Ectodermal cell (in vitro differentiated cells): Measurements from ENCODE around the gene AEBP2.

Source experiments
- H3K27ac ChIP-seq: 2 replicates; pipeline ENCODE4 v1.7.0; 2013; ENCODE audit warnings: mild to moderate bottlenecking, low read depth, low read length; ENCODE audit not compliant: insufficient read depth, poor library complexity, severe bottlenecking
- H3K27me3 ChIP-seq: 2 replicates; pipeline ENCODE4 v1.7.0; 2013; ENCODE audit warnings: mild to moderate bottlenecking, low read length; ENCODE audit not compliant: insufficient read depth, control insufficient read depth, poor library complexity, severe bottlenecking
- H3K36me3 ChIP-seq: one replicate; pipeline ENCODE4 v1.7.0; 2013; ENCODE audit warnings: low read length; ENCODE audit not compliant: control insufficient read depth, insufficient read depth
- H3K4me1 ChIP-seq: one replicate; pipeline ENCODE4 v1.7.0; 2013; ENCODE audit warnings: low read length; ENCODE audit not compliant: control insufficient read depth, insufficient read depth
- H3K4me3 ChIP-seq: 2 replicates; pipeline ENCODE4 v1.7.0; 2013; ENCODE audit warnings: low read depth, low read length, control low read depth; ENCODE audit not compliant: insufficient read depth
- H3K9me3 ChIP-seq: 2 replicates; pipeline ENCODE4 v1.7.0; 2013; ENCODE audit warnings: mild to moderate bottlenecking, low read length, moderate library complexity; ENCODE audit not compliant: control insufficient read depth
- WGBS, 2 experiments: methylation state at CpG; one replicate each; pipeline ENCODE4 v1.1.7; 2013; ENCODE audit warnings: missing lambda C conversion rate in 2 of 2; 5-methylcytosine and 5-hydroxymethylcytosine counted together

AEBP2 gene

GRCh38 chr12:19496219-19496878 lies 57.1 kb downstream of the AEBP2 start:
- no peaks in the 10 kb centered on the region for H3K4me1 ChIP-seq
- no peaks in the 10 kb centered on the region for H3K9me3 ChIP-seq
- no peak overlapping the region for H3K4me3 ChIP-seq
- 67 to 71% methylated on average over 5 of the region's 5 CpGs for WGBS, 2 experiments
- H3K36me3 ChIP-seq: peaks cover 8% of the 10 kb centered on the region
- H3K27ac ChIP-seq: no peak overlapping the region
- no peaks in the 10 kb centered on the region for H3K27me3 ChIP-seq

- Histone ChIP-seq H3K4me3 (no peak overlapping the region), H3K9me3 (no peaks in the 10 kb centered on the region), H3K27ac (no peak overlapping the region), H3K36me3 (peaks cover 12% of the 10 kb centered on the region), H3K27me3 (no peaks in the 10 kb centered on the region), H3K4me1 (no peaks in the 10 kb centered on the region)
- 92 to 100% methylated on average over 1 to 2 of the region's 2 CpGs for WGBS, 2 experiments
Observed at GRCh38 chr12:19498099-19498498, 58.8 kb downstream of the AEBP2 start.

GRCh38 chr12:19499030-19499429 lies 59.7 kb downstream of the AEBP2 start:
- WGBS, 2 experiments: 96 to 98% methylated on average over 2 to 4 of the region's 4 CpGs
- H3K4me1 ChIP-seq: no peaks in the 10 kb centered on the region
- no peak overlapping the region for H3K27ac ChIP-seq
- no peaks in the 10 kb centered on the region for H3K9me3 ChIP-seq
- H3K4me3 ChIP-seq: no peak overlapping the region
- H3K36me3 ChIP-seq: peaks cover 9% of the 10 kb centered on the region
- no peaks in the 10 kb centered on the region for H3K27me3 ChIP-seq

DNA sequence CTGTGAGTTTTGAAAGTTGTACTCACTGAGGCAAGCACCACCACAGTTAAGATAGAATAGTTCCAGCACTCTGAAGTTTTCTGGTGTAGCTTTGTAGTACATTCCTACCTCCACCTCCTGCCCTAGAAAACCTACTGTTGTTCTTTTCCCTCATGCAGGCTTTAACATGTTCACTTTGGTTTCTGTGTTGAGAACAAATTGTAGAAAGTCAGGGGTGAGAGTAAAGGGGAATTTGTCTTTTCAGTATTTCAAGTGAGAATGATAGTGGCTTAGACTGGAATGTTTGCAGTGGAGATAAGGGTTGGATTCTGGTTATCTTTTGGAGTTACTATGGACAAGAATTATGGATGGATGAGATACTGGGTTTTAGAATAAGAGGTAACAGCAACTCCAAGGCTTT lies 67.2 kb downstream of the AEBP2 start:
- Histone ChIP-seq H3K4me1 (no peaks in the 10 kb centered on the region), H3K4me3 (no peak overlapping the region), H3K36me3 (peaks cover 4% of the 10 kb centered on the region), H3K9me3 (no peaks in the 10 kb centered on the region), H3K27me3 (no peaks in the 10 kb centered on the region), H3K27ac (no peak overlapping the region)

- no peaks in the 10 kb centered on the region for H3K27me3 ChIP-seq
- H3K4me3 ChIP-seq: no peak overlapping the region
- no peaks in the 10 kb centered on the region for H3K9me3 ChIP-seq
- WGBS, 2 experiments: 92 to 100% methylated on average over 1 of the region's 1 CpG
- H3K36me3 ChIP-seq: peaks cover 4% of the 10 kb centered on the region
- H3K27ac ChIP-seq: no peak overlapping the region
- no peaks in the 10 kb centered on the region for H3K4me1 ChIP-seq
Observed at GRCh38 chr12:19507823-19508222, 68.5 kb downstream of the AEBP2 start.

DNA sequence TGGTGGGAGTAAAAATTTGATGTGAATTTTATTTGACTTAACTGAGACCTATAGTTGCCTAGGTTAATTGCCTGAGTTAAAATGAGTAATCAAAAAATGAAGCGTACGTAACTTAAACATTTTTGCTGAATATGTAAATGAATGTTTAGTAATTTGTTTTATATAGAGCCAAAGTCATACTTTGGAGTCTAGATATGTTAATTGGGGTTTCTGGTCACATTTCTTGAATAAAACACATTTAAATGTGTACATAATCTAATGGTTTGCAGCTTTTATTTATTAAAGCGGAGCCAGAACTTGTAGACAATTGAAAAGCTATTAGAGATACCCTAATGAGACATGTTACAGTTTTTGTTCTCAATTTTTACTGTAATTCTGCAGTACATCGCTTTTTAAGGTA lies 71.2 kb downstream of the AEBP2 start:
- Histone ChIP-seq H3K27ac (no peak overlapping the region), H3K36me3 (peaks cover 4% of the 10 kb centered on the region), H3K27me3 (no peaks in the 10 kb centered on the region), H3K4me3 (no peak overlapping the region), H3K9me3 (no peaks in the 10 kb centered on the region), H3K4me1 (no peaks in the 10 kb centered on the region)
- WGBS, 2 experiments: 98 to 99% methylated on average over 4 of the region's 4 CpGs

- Histone ChIP-seq H3K27me3 (no peaks in the 10 kb centered on the region), H3K36me3 (peaks cover 4% of the 10 kb centered on the region), H3K4me3 (no peak overlapping the region), H3K27ac (no peak overlapping the region), H3K4me1 (no peaks in the 10 kb centered on the region), H3K9me3 (no peaks in the 10 kb centered on the region)
- WGBS, 2 experiments: 95 to 96% methylated on average over 5 of the region's 5 CpGs
Observed at GRCh38 chr12:19515179-19515578, 75.9 kb downstream of the AEBP2 start.

- no peak overlapping the region for H3K27ac ChIP-seq
- peaks cover 3% of the 10 kb centered on the region for H3K36me3 ChIP-seq
- H3K27me3 ChIP-seq: no peaks in the 10 kb centered on the region
- no peaks in the 10 kb centered on the region for H3K9me3 ChIP-seq
- WGBS, 2 experiments: 73 to 100% methylated on average over 1 of the region's 1 CpG
- H3K4me3 ChIP-seq: no peak overlapping the region
- H3K4me1 ChIP-seq: no peaks in the 10 kb centered on the region
Observed at GRCh38 chr12:19517583-19517982, 78.3 kb downstream of the AEBP2 start.

DNA sequence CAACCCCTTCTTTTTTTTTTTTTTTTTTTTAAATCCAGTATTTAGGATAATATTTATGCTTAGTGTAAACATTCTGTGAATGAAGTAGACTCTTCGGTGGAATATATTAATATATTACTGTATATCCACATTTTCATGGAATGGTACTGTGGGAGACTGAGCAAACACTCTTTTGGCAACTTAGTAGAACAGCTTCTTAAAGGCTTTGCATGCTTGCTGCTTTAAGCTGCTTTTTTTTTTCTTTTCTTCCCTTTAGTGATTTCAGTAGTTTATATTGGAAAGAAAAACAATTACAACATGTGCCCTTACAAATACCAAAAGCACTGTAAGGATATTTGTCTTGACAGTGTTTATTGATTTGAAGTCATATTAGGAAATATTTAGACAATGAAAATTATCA lies 78.9 kb downstream of the AEBP2 start:
- no peaks in the 10 kb centered on the region for H3K36me3 ChIP-seq
- H3K9me3 ChIP-seq: no peaks in the 10 kb centered on the region
- WGBS, 2 experiments: 100% methylated on average over 1 of the region's 1 CpG; no CpG with 5 or more reads in 1 of the 2 experiments
- H3K27me3 ChIP-seq: no peaks in the 10 kb centered on the region
- H3K27ac ChIP-seq: no peak overlapping the region
- no peak overlapping the region for H3K4me3 ChIP-seq
- H3K4me1 ChIP-seq: no peaks in the 10 kb centered on the region

DNA sequence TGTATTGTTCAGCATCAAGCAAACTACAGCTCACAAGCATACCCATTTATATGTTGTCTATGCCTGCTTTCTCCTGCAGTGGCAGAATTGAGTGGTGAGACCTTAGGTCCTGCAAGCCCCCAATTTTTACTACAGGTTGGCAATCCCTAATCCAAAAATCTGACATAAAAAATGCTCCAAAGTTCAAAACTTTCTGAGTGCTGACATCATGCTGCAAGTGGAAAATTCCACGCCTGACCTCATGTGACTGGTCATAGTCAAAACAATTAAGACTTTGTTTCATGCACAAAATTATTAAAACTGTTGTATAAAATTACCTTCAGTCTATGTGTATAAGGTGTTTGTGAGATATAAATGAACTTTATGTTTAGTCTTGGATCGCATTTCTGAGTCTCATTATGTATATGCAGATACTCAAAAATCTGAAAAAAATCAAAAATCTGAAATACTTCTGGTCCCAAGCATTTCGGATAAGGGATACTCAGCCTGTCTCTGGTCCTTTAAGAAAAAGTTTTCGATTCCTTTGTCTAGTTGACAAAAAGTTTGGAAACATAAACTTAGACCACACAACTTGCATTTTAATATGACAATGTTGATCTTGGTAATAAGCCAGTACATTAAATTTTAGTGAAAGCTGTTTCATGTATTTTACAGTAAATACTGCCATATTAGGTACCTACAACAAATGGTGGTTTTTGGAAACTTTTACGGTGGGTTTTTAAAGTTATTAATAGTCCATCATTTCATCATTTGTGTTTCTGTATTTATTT lies 81.5 kb downstream of the AEBP2 start:
- Histone ChIP-seq H3K4me3 (no peak overlapping the region), H3K9me3 (no peaks in the 10 kb centered on the region), H3K4me1 (no peaks in the 10 kb centered on the region), H3K27ac (no peak overlapping the region), H3K27me3 (no peaks in the 10 kb centered on the region), H3K36me3 (no peaks in the 10 kb centered on the region)
- WGBS, 2 experiments: 91 to 96% methylated on average over 4 of the region's 5 CpGs
